GM21717 (cell line): Measurements from ENCODE around the gene ATP9A.
"Not testable (repeated sequence)": the region's sequence is repeated elsewhere in the genome, so short reads cannot be mapped to it uniquely, and the experiment has no call there.

ENCODE experiments used
- ATAC-seq: cut with Tn5 transposase; IDR thresholded peaks from one replicate; pipeline ENCODE4 v1.9.1; 2021; ENCODE audit warnings: mild to moderate bottlenecking, moderate library complexity; ENCODE audit not compliant: unreplicated experiment

ATP9A gene

DNA sequence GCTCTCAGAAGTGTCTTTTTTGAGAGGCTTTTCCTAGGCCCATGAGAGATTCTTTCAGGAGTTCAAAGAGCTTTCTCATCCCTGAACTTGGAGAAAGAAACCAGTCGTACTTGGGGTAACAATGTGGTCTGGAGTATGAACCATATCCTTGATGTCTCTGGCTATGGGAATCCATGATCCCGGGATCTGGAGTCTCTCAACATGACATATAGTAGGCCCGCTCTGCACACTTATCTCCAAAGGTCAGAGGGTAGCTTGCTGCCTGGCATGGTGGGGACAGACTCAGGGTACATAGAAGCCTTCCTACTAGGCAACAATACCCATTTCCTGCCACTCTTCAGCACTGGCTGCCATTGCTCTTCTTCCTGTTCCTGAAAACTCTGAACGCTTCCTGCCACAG lies 183.5 kb downstream of the ATP9A start:
- ATAC-seq, result no peak

DNA sequence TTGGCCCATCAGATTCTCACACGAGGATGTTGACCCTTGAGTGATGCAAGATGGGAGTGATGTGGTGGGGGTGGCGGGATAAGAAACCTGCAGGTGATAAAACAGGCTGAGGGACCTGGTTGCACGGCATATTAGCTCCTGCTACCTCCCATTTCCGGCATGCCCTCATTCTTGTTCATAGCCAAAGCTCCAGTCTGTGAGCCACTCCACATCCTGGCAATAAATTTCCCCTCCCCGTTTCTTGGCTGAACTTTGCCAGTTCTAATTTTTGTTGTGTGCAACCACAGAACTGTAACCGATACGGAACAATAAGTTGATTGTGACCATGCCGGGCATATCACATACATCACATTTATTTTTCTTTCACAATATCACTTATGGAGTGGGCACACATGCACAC lies 184.1 kb downstream of the ATP9A start:
- ATAC-seq, result no peak

DNA sequence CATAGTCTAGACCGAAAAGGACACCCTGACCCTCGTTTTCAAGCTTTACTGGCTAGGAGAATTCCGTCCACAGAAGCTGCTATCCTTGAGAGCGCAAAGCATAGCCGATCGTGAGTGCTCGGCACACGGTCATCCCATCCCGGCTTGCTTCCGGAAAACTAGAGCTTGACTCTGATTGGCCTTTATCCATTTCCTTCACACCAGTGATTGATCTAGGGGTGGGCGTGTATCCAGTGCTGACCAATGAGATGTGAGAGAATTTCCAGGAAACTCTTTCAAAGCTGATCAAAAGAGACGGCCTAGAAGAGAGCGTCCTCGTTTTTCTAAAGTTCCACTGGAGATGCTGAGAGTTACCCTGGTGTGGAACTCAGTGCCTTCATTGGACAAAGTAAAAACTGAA lies 184.7 kb downstream of the ATP9A start:
- no peak for ATAC-seq

DNA sequence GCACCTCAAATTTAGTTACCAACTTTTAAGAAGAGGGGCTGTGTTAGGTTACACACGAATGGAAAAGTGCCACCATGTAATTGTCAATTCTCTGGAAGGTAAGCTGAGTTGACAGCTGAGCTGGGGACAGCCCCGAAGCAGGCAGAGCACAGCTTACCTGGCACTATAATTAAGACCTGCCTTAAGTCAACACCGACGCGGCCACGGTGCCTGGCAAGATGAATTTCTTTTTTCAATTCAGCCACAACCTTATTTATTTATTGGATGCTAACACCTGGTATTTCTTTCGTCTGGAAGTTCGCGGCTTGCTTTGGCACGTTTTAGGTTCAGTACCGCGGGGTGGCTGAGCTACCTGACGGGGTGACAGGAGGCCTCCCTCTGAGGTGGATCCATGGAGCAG lies 185.1 kb downstream of the ATP9A start:
- ATAC-seq, result no peak

DNA sequence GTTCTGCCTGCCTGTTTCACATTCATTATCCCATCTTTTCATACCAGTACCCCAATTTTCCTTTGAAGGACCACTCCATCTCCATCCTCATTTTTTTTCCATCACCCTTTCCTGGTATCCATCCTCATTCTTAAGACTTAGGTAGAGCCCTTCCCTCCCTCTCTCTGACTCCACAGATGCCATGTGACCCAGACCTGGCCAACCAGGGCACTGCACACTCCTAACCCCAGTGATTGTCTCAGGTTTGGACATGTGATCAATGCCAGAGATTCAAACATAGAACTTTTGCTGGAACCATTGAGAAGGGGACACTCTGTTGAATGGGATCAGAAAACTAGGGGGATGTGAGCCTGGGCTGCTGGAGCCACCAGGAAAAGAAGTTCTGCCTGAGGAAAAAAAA lies 186.6 kb downstream of the ATP9A start:
- no peak for ATAC-seq

DNA sequence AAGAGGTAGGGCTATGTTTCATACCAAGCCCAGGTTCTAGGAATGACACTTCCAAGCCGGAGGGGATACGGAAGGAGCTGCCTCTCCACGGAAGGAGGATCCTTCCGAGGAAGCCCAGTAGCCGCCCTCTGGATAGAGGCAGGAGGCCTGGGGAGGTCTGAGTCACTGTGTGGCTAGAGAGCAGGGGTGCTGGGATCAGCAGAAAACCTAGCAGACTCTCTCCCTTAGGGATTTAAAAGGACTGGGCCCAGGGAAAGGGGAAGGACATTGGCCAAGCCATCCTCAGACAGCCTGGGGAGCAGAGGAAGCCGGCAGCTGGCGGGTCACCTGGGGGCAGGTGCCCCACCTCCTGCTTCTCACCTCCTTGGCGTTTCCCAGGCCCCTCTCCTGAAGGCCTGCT lies 189.1 kb downstream of the ATP9A start:
- no peak for ATAC-seq

DNA sequence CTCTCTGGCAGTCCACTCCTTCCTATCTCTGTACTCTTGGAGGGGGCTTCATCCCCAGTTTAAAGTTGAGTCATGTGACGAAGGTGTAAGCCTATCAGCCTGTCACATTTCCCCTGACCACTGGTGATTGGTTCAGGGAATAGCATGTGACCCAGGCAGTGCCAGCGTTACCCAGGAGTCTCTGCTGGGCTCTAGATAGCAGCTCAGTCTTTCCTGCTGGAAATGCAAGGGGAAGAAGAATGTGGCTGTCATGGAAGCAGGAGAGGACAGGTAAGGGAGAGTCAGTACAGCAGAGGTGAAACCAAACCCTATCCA lies 190.1 kb downstream of the ATP9A start:
- ATAC-seq, result no peak

DNA sequence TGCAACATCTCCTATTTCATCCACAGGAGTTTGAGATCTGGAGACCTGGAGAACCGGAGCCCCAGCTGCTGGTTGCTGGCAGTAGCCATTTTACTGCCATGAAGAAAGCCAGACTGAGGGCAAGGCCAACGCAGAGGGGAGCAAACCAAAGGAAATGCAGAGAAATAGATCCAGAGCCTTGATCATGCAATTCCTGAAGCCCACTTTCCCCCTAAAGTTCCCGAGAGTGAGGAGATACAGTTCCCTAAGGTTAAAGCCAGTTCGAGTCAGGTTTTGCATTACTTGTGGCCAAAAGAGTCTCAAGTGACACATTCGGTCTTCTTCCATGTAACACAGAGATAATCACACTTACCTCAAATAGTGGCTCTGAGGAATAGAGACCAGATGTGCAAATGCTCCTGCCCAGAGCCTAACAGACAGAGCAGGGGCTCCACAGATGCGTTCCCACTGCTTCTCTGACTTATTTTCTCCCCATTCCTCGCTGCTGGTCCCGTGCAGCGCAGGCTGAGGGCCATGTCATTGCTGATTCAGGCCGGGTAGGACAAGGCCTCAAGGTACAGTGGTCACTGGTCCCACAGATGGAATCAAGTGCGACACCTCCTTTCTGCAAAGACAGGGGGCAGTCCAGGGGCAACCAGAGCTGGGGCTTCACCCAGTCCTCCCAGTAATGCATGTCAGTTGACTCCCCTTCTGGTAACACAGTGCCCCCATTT lies 190.6 kb downstream of the ATP9A start:
- ATAC-seq, result no peak

DNA sequence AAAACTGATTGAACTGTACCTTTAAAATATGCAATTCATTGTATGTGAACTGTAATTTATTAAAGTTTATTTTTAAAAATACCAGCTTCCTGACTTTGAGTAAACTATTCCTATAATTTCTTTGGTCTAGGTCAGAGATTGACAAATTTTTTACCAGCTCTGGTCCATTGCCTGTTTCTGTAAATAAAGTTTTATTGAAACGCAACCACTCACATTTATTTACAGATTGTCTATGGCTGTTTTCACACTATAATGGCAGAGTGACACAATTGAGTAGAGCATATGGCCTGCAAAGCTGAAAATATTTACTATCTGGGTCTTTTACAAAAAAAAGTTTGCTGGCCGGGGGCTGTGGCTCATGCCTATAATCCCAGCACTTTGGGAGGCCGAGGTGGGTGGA lies 192.7 kb downstream of the ATP9A start:
- ATAC-seq, result no peak

DNA sequence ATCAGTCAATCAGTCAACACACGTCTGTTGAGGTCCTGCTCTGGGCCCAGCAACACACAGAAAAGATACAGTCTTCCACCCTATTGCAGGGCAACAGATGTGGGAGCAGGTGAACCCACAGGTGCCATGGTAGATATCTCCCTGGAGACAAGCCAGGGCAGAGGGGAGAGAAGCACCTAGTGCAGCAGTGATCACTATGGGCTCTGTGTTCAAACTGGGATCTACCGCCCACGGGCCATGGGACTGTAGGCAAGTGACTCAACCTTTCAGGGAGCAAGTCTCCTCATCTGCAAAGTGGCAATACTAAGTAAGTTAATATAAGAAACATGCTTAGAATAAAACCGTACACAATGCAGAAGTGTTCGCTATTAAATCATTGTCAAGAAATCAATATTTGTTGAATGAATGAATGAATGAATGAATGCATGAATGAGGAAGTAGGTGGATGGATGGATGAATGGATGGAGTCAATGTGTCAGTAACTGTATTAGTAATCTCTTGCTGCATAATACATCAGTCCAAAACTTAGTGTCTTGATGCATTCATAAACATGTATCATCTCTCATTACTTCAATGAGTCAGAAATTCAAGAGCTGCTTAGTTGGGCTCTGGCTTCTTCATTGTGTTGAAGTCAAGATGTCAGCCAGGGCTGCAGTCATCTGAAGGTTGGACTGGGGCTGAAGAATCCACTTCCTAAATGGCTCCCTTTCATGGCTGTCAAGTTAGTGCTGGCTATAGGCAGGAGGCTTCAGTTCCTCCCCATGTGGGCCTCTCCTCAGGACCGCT lies 193.7 kb downstream of the ATP9A start:
- no peak for ATAC-seq

DNA sequence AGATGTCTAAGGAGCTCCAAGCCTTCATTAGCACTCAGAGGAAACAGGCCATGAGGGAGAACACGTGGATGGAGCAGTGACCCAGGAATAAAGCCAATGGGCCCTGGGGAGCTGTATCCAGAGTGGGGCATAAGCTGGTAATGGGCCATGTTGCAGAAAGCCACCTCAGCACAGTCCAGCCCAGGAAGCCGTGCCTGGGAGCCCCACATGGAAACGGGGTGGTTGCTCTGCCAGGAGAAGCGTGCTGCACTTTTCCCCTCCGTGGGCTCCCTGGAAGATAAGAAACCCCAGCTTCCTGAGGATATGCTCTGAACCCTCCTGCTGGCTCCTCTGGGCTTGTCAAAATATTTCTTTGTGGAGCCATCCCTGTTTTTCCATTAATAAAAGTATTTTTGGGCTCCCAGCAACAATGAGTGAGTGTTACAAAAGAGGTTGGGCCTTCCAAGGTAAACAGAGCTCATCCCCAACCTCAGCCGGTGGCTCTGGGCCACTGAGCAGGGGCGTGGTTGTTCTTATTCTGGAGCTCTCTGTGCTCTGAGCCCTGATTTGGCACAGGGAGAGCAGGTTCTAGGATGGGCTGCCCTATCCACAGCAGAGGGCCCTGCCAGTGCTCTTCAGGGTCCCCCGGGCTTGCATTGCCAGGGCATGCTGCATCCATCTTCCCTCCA lies 194.5 kb downstream of the ATP9A start:
- no peak for ATAC-seq

DNA sequence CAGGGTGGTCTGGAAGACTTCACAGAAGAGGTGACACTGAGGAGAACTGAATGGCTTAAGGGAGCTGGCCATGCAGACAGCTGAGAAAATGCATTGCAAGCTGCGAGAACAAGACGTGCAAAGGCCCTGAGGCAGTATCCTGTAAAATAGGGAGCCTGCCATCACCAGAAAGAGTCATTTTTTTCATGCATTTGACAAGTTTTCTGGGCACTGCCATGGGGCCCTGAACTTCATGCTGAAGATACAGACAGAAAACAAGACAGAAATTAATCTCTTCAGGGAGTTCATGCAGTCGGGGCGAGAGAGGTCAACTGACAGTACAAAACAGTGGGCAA lies 196.8 kb downstream of the ATP9A start:
- ATAC-seq, result no peak

DNA sequence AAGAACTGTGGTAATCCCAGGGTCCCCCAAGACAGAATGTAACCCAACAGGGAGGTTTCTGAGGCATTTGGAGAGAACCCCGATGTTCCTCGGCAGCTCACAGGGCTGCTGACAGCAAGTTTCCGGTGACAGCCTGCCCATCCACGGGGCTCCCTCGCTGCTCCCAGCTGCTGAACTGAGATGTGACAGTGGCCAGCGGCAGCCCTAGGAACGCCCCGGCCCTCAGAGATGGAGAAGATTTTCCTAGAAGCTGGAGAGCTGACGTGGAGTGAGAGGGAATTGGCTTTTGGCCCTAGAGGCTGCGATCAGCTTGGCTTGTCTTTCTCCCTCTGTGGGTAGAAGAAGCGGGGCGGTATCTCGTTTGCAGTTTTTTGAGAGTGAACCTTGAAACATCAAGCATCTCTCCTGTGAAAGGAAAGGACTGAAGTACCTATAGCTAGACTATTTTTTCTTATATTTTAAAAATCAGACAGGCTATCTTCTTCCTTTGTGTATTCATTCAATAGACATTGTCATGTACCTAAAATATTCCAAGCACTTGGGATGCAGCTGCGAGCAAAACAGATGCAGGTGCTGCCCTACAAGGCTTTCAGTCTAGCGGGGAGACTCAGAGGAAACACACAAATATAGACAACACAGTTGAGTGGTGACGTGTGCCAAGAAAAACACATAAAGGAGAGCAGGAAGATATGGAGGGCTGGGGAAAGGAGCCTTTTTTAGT lies 197.3 kb downstream of the ATP9A start:
- no peak for ATAC-seq

DNA sequence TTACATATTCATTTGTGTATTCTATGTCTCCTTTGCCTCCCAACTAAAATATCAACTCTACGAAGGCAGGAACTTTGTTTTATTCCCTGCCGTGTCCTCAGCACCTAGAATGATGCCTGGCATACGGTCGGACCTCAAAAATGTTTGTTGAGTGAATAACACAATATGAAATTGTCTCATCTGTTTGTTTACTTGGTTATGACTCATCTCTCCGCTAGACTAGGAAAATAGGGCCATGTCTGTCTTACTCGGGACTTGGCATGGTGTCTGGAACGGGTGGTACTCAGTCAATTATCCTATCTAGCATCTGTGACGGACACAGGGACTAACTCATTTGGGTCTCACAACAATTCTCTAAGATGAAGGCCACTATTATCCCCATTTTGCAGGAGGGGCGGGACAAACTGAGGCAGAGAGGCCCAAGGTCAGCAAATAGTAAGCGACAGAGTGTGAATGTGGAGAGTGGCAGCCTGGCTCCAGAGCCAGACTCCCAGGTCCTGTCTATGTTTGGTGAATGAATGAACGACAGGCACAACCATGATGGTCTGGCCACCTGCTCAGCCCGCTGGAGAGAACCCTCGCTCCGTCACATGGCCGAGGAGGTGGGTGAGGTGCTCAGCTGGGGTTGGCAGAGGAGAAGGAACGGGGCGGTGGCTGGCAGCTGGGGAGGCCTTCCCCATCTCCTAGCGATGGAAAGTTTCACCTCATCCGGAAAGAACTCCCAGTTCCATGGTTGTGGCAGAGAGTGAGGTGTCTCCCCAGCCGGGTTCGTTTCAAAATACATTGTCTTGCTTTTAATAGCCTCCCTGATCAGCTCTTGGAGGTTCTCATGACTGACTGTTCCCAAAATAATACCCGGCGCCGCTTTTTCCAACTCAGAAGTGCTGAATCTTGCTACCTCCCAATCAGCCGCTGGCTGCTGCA lies 198.1 kb downstream of the ATP9A start:
- no peak for ATAC-seq

DNA sequence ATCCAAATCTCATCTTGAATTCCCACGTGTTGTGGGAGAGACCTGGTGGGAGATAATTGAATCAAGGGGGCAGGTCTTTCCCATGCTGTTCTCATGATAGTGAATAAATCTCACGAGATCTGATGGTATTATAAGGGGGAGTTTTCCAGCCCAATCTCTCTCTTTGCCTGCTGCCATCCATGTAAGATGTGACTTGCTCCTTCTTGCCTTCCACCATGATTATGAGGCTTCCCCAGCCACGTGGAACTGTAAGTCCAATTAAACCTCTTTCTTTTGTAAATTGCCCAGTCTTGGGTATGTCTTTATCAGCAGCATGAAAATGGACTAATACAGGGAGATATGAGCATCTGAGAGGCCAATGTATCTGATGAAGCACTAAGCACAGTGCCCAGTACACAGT lies 199.7 kb downstream of the ATP9A start:
- not testable (repeated sequence) for ATAC-seq

DNA sequence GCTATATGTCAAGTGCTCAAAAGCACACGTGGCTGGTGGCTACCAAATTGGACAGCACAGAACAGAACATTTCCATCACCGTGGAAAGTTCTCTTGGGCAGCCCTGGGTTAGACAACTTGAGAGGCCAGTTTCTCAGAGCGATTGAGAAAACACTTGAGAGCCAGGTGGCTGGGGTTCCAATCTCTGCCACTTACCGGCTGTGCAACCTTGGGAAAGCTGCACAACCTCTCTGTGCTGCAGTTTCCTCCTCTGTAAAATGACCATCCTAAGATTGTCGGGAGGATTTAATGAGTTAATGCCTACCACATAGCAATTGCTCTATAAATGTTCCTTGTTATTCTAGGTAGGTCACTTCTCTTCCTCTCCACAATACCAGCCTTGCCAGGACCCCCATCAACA lies 200.6 kb downstream of the ATP9A start:
- ATAC-seq, result no peak

DNA sequence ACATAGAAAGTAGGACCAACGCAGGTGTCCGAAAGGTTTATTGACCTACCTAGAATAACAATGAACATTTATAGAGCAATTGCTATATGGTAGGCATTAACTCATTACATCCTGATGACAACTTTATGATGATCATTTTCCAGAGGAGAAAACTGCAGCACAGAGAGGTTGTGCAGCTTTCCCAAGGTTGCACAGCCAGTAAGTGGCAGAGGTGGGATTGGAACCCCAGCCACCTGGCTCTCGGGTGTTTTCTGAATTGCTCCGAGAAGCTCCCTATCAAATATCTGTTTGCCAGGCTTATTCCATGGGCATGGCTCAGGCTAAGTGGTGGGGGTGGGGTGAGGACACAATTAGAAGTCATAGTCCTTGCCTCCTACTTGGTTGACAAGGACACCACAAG lies 201.6 kb downstream of the ATP9A start:
- no peak for ATAC-seq

DNA sequence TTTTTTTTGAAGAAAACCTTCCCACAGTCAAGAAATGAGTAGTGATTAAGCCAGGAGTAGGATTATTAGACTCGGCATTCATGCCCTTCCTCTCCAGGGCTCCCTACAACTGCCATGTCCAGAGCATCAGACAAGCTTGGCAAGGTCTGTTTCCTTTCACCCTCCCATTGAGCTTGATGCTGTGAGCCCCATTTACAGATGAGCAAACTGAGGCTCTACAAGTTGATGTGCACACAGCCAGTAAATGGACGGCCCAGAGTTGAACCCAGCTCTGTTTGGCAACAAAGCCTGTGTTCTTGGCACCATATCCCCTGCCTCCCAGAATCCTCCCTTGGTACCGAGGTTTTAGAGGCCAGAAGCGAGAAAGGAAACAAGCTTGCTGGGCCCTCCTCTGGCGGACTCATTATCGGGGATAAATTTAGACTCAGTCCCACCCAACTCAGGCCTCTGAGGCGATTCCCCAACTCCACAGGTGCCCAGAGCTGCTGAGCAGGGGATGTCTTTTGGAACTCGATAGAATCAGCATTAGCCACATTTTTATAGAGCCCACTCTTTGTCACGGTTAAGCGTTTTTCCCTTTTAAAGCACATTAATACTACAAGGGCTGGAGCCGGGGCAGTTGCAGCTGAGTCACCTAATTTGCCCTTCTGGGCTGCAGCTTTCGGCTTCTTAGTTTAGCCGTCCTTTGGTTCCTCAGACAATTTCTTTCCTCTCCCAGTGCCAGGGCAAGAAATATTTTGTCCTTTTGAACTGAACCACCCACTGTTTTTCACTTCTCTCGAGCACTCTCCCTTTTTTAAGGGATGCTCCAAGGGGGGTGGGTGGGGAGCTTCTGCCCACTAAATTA lies 202.7 kb downstream of the ATP9A start:
- no peak for ATAC-seq

DNA sequence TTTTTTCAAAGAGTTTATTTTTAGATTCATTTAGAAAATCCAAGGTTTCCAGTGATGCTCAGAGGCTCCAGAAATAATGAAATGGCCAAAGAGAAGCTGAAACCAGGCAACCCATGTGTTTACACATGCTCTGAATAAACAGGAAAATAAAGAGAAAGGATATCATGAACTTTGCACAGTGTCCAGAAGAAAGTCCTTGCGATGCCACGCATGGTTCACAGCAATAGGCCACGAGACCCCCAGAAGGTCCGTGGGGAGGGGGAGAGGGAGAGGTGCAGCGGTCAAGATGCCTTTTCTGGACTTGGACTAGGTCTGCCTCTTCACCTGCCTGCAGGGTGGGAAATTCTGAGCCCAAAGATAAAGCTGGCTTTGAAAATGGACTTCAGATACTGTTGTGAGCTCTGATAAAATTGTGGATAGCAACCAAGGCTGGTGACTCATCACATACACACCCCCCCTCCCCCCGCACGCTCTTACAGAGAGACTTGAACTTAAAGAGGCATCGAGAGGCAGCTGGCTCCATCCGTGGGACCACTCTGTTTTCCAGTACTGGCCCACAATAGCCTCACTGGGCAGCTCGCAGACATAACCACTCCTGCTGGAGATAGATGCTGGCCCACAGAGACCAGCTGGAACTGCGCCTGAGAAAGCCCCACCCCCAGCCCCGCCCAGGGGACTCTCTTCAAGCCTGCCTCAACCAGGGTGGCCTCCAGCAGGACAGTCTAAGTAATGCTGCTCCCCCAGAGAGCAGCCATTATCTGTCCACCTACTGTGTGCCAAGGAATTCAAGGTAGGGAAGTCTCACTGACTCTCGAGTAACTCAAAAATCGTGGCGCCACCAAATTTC lies 204.5 kb downstream of the ATP9A start:
- ATAC-seq, result no peak
